Right forelimb (tissue), 1 donor: ENCODE data around the gene IRAK1BP1.
"Not testable (repeated sequence)": the region's sequence is repeated elsewhere in the genome, so short reads cannot be mapped to it uniquely, and the experiment has no call there.

ENCODE experiments used
- DNase-seq: peaks from one replicate; pipeline ENCODE4 v3.0.0-alpha.2; 2018

IRAK1BP1 gene

DNA sequence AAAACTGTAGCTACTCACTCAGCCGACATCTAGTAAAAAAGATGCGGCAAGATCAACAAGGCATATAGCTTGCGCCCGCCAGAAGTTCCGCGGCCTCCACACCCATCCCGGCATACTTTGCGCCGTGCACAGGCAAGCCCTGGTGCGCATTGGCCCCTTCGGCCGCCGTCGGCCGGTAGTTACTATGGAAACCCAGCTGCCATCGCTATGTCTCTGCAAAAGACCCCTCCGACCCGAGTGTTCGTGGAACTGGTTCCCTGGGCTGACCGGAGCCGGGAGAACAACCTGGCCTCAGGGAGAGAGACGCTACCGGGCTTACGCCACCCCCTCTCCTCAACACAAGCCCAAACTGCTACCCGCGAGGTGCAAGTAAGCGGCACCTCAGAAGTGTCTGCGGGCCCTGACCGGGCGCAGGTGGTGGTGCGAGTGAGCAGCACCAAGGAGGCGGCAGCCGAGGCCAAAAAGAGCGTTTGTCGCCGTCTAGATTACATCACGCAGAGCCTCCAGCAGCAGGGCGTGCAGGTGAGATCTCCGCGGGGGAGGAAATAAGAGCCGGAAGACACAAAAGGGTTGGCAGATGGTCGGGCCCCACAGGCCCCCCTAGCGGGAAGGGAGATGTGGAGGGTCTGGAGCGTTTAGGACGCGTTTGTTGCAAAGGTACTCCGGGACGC is at the start of gene IRAK1BP1:
Gene IRAK1BP1 (plus strand): TSS at position 182 of the 671 bp plus-strand sequence. CDS start 26 bp downstream, at position 208.
- DNase-seq = peak; percentile 92

GRCh38 chr6:78824045-78824444 is 43.3 kb upstream of the IRAK1BP1 start:
- DNase-seq = no peak

DNA sequence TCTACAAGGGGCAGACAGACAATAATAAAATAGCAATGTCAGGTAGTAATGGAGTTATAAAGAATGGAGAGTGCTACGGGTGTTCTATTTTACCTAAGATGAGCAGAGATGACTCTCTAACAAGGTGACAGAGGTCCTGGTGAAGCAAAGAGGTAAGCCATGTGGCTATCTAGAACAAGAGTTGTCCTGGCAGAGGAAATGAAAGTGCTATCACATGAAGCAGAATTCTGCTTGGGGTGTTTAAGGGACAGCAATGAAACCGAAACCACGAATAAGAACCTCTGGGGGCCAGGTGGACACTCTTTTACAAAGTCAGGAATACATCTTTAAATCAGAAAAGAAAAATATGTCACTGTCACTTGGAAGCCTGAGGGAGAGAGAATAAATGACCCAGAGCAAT is 37.9 kb upstream of the IRAK1BP1 start:
- DNase-seq = no peak

DNA sequence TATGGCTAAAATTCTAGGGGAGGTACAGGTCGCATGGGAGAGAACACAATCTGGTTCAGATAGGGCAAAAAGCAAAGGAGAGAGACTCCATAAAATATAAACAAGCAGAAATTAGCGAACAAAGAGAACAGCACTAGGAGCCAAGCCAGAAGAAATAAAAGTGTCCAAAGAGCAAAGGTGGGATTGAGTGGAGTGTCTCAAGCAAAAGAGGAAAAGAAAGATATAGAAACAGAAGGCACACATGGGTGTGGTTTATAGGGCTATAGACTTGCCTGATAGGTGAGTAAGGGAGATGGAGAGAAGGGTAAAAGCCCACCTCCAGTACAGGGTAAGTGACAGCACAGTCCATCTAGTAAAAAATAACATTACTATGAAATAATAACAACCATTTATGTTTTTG is 36.5 kb upstream of the IRAK1BP1 start:
- no peak for DNase-seq

DNA sequence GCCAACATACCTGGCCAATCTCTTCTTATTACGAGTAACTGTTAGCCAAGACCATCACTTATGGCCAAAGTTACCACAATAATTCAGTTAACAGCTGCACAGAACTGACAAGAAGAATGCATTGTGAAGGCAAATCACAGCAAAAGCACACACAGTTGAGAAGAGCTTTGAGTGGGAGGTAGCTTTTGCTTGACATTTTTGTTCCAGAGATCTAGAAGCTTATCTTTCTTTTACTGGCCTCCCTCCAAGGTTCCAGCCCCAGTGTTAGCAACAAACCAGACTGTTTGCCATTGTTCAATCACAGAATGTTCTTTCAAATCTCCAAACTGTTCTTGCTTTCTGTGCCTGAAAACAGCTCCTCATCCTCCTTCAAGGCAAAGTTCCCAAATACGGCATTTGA is 35.9 kb upstream of the IRAK1BP1 start:
- DNase-seq = no peak

DNA sequence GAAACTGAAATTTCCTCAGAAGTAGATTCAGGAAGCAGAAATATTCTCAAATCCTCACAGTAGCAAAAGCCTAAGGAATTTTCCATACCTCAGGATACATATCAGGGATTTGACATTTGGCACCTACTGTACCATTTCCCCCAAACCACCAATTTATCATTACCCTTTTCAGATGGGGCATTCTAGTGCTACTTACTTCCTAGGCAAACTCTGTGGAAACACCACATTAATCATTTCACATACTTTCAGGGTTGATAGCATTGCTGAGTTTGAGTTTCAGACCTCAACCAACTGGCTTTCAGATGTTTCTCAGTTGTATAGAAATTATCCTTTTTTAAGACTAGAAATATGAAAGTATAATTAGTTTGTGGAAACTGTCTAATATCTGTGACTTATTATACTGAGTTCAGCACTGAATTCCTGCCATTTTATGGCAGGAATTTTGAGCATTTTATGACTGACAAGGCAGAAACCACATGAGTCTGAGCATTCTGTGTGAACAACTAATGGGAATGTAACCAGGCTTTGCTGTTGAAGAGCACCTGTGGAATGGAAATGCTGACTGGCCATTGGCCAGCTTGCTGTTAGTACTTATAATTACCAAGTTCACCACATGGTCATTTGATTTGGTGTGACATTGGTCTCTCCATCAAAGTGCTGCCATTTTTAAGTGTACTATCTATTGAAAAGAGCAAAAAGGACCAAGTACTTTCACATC is 35.1 kb upstream of the IRAK1BP1 start:
- DNase-seq = no peak

DNA sequence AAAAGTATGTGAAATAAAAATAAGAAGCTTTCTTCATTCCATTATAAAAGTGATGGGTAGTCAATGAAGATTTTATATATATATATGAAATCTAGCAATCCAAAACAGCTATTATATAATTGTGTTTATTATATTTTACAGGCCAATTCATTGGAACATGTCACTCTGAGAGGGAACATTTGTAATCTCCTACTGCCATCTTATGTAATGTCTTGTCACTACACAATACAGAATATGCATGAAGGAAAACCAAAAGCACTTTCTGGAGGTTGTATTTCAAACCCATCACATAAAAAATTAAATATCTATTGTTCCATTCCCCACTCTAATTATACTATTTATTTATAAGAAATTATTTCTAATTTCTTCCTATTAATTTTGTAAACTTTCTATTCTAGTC is 31.5 kb upstream of the IRAK1BP1 start:
- no peak for DNase-seq

DNA sequence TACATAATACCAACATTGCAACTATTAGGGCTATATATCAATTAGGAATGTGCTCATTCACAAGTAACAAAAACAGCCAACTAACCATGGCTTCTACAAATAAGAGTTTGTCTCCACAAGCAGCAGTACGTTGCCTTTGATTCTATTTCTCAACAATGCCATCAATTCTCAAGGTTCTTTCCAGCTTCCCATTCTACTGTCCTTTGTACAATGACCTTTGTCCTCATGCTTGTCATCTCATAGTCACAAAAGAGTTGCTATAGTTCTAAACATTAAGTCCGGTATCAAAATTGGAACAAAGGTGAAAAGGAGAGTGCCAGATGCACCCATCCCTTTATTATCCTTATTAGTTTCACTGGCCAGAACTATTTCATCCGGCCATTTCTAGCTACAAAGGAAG is 30.8 kb upstream of the IRAK1BP1 start:
- DNase-seq = no peak

DNA sequence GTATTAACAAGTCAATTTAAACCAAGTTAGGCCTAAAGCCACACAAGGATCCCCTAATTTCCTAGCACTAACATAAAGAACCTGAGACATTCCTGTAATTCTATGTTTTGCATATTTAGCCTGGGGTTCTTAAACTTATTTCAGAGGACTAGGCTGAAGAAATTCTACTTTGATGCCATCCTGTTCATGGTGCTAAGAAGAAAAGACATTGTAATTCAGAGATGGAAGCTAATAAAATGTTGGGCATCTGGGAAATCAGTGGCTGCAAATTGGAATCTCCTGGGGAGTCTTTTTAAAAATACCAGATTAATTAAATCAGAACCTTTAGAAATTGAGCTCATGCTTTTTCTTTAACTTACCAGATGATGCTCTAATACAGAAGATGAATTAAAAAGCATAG is 26.2 kb upstream of the IRAK1BP1 start:
- no peak for DNase-seq

GRCh38 chr6:78842953-78843352 is 24.4 kb upstream of the IRAK1BP1 start:
- no peak for DNase-seq

GRCh38 chr6:78844899-78845298 is 22.5 kb upstream of the IRAK1BP1 start:
- no peak for DNase-seq

- no peak for DNase-seq
Observed at GRCh38 chr6:78845567-78845966, 21.8 kb upstream of the IRAK1BP1 start.

- no peak for DNase-seq
Observed at GRCh38 chr6:78850621-78851020, 16.7 kb upstream of the IRAK1BP1 start.

DNA sequence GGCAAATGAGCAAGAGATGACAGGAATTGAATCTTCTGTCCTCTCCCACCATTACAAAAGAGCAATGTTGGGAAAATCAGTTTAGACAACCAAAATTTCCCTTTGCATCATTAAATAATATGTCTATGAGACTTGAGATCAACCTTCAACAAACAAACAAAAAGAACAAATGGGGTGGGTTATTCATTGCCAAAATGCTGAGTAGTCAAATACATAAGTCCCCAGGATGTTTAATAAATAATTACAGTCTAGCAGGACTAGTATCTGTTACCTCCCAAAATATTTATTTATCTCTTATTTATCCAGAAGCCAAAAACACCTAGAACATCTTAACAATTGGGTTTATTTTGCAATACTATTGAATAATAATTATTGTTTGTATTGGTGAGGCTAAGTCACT is 16.2 kb upstream of the IRAK1BP1 start:
- DNase-seq = no peak

GRCh38 chr6:78854546-78854945 is 12.8 kb upstream of the IRAK1BP1 start:
- no peak for DNase-seq

DNA sequence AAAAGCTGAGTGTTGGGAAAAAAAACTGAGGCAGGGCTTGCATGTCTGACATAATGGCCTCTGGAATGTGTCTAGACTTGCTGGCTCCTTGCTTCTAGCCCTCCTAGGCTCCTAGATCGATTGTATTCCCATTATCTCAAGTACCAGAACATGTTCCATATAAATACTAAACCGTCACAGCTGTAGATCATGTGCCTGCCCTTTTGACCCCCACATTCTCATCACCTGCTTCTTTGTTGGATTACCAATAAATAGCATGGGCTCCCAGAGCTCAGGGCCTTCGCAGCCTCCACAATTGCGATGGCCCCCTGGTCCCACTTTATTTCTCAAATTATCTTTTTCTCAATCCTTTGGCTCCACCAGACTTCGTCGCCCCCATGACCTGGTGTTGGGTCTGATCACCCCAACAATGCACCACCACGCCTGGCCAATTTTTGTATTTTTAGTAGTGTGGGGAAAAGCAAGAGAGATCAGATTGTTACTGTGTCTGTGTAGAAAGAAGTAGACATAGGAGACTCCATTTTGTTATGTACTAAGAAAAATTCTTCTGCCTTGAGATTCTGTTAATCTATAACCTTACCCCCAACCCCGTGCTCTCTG is 8.9 kb upstream of the IRAK1BP1 start:
- not testable (repeated sequence) for DNase-seq

DNA sequence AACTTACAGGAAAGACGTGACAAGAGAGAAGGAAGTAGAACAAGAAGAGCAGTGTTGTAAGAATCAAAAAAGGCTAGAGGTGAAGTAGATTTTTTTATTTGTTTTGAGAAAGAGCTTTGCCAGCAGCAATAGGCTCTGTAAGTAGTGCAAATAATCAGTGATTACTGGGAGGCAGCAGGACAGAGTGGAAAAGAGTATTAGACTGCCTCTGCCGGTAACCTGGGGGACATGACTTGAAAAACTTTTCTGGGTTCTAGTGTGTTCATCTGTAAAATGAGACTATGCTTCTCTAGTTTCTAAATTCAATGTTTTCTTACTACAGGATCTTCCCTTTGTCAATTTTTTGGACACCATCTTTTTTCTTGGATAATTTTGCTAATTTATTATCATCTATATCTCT is 5.8 kb upstream of the IRAK1BP1 start:
- DNase-seq = no peak

GRCh38 chr6:78863576-78863975 is 3.8 kb upstream of the IRAK1BP1 start:
- DNase-seq = no peak

- DNase-seq = no peak
Observed at GRCh38 chr6:78864957-78865356, 2.4 kb upstream of the IRAK1BP1 start.

GRCh38 chr6:78867020-78867369 is 356 bp upstream of the IRAK1BP1 start:
- no peak for DNase-seq

- no peak for DNase-seq
Observed at GRCh38 chr6:78868116-78868515, 765 bp downstream of the IRAK1BP1 start.

GRCh38 chr6:78875505-78875904 is 8.2 kb downstream of the IRAK1BP1 start:
- DNase-seq = no peak

DNA sequence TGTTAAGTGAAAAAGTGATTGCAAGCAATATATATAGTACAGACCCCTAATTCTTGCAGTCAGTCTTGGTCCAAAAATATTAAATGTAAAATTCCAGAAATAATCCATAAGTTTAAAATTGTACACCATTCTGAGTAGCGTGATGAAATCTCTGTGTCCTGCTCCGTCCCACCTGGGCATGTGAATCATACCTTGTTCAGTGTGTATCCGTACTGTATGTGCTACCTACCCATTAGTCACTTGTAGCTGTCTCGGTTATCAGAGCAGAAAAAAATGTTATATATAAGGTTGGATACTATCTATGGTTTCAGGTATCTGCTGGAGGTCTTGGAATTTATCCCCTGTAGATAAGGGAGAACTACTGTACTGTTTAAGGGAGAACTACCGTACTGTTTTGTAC is 16.3 kb downstream of the IRAK1BP1 start:
- DNase-seq = no peak

- not testable (repeated sequence) for DNase-seq
Observed at GRCh38 chr6:78889901-78890300, 22.6 kb downstream of the IRAK1BP1 start.
